Spleen (tissue), 11 donors: Measurements from ENCODE around the gene ICAM3. TPM values are rescaled to one million over a fixed set of nuclear protein-coding genes. Genes with fewer than 3 reads are reported as not detected.

Source experiments
- DNase-seq: peaks from one replicate; pipeline ENCODE4 v3.0.0-alpha.2; 2020
- H3K27ac ChIP-seq, 8 donors: fragments of 200-600 bp; sonication (generic) in 7 of 8; 1 replicate in 4 of 8; 2 replicates in 4 of 8; pipeline versions ENCODE4 v1.5.0 to v1.8.0; 2016 to 2021; ENCODE audit warnings: inconsistent platforms in 4 of 8, mild to moderate bottlenecking in 4 of 8, moderate library complexity in 1 of 8
- H3K27me3 ChIP-seq, 7 donors: fragments of 200-600 bp; sonication (generic) in 6 of 7; replicated peaks in 1 of 7; 1 replicate in 4 of 7; 2 replicates in 3 of 7; pipeline versions ENCODE4 v1.5.0 to v1.8.0; 2016 to 2021; ENCODE audit warnings: inconsistent platforms in 3 of 7, mild to moderate bottlenecking in 1 of 7
- H3K36me3 ChIP-seq, 6 donors: fragments of 200-600 bp; sonication (generic) in 5 of 6; 1 replicate in 4 of 6; 2 replicates in 2 of 6; pipeline versions ENCODE4 v1.5.0 to v1.8.0; 2016 to 2021; ENCODE audit warnings: inconsistent platforms in 2 of 6
- H3K4me1 ChIP-seq, 6 donors: fragments of 200-600 bp; sonication (generic) in 5 of 6; 1 replicate in 3 of 6; 2 replicates in 3 of 6; pipeline versions ENCODE4 v1.5.0 to v1.8.0; 2016 to 2021; ENCODE audit warnings: inconsistent platforms in 3 of 6
- H3K4me3 ChIP-seq, 8 donors: fragments of 200-600 bp; sonication (generic) in 7 of 8; 1 replicate in 4 of 8; 2 replicates in 4 of 8; pipeline versions ENCODE4 v1.5.0 to v1.8.0; 2016 to 2021; ENCODE audit warnings: inconsistent platforms in 4 of 8, mild to moderate bottlenecking in 4 of 8, moderate library complexity in 2 of 8
- H3K9me3 ChIP-seq, 8 donors: fragments of 200-600 bp; sonication (generic) in 7 of 8; 1 replicate in 4 of 8; 2 replicates in 4 of 8; pipeline versions ENCODE4 v1.5.0 to v1.8.0; 2016 to 2021; ENCODE audit warnings: inconsistent platforms in 4 of 8
- POLR2A ChIP-seq, 3 donors: fragments of 450-650 bp; IDR thresholded peaks; one replicate each; pipeline ENCODE4 v1.5.1; 2017; ENCODE audit warnings: antibody characterized with exemption in 3 of 3, mild to moderate bottlenecking in 1 of 3
- POLR2AphosphoS5 ChIP-seq, 3 donors: sonication (generic); formaldehyde crosslinking; IDR thresholded peaks; one replicate each; pipeline ENCODE4 v1.5.1; 2017; ENCODE audit warnings: antibody characterized with exemption in 3 of 3
- WGBS, 5 donors: extraction: QIAGEN DNeasy Blood & Tissue Kit in 3 of 5; methylation state at CpG; one replicate each; pipeline versions ENCODE4 v1.1.5 to v1.1.7; 2013 to 2018; 5-methylcytosine and 5-hydroxymethylcytosine counted together
- intact Hi-C: fragments of 100-400 bp; cut with DNase I; formaldehyde crosslinking; loops from one replicate; pipeline ENCODE4 v1.15.0; 2023; ENCODE audit warnings: low total_unique reads
- polyA plus RNA-seq, 3 donors: library from polyadenylated mRNA; stranded (reverse); fragments of 200-250 nt; gene quantifications; one replicate each; pipeline ENCODE4 v1.2.1, GENCODE V29; 2013
- total RNA-seq, 7 donors: library from RNA; depleted of rRNA in 3 of 7; stranded (reverse); fragments of >200 nt in 3 of 7; fragmentation: NEBNext Ultra II Directional in 4 of 7; extraction: Animal tissue kit (Norgen Biotek cat#: 25700) in 4 of 7; gene quantifications; one replicate each; pipeline versions ENCODE4 v1.1.0 to v1.2.1, GENCODE V29; 2016 to 2021
- TF ChIP-seq, protein P1 (sequence below), 11 experiments: fragments of 200-600 bp in 7 of 11; fragments of 450-650 bp in 4 of 11; sonication (generic) in 4 of 11; IDR thresholded peaks in 8 of 11; conservative IDR thresholded peaks in 3 of 11; 1 replicate in 7 of 11; 2 replicates in 4 of 11; pipeline versions ENCODE4 v1.4.0 to v1.8.0; 2016 to 2021; ENCODE audit warnings: antibody characterized with exemption in 11 of 11, inconsistent platforms in 4 of 11, mild to moderate bottlenecking in 1 of 11
- donor health status: healthy with polysubstance abuse.
- donor health status: DM: no; HTN: no; CAD: no; lungs with moderate emphysema.
- donor health status: DM: no; HTN: no; CAD: no.
- donor health status: Bipolar disorder and iron deficiency.
- donor health status: healthy.
- donor health status: DM: no; HTN: no; CAD: no.
- donor health status: DM: yes; HTN: yes; CAD: no.

Gene ICAM3
- total and polyA plus RNA-seq, 10 donors = 69.3 to 180 (median 111) TPM

- TF ChIP-seq POLR2A (IDR thresholded peaks at IDR 0.05) = no peak
- TF ChIP-seq, protein P1, sequence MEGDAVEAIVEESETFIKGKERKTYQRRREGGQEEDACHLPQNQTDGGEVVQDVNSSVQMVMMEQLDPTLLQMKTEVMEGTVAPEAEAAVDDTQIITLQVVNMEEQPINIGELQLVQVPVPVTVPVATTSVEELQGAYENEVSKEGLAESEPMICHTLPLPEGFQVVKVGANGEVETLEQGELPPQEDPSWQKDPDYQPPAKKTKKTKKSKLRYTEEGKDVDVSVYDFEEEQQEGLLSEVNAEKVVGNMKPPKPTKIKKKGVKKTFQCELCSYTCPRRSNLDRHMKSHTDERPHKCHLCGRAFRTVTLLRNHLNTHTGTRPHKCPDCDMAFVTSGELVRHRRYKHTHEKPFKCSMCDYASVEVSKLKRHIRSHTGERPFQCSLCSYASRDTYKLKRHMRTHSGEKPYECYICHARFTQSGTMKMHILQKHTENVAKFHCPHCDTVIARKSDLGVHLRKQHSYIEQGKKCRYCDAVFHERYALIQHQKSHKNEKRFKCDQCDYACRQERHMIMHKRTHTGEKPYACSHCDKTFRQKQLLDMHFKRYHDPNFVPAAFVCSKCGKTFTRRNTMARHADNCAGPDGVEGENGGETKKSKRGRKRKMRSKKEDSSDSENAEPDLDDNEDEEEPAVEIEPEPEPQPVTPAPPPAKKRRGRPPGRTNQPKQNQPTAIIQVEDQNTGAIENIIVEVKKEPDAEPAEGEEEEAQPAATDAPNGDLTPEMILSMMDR (IDR thresholded peaks at IDR 0.05 in 8 of 11, conservative IDR thresholded peaks at IDR 0.05 in 3 of 11) = no peak
- peak in 1 of 3 donors; percentile 32 for TF ChIP-seq POLR2AphosphoS5 (IDR thresholded peaks at IDR 0.05)
- Histone ChIP-seq H3K36me3 (peaks cover 6 to 82% (median 70%) of the 10 kb centered on the region in 6 donors), H3K4me1 (peaks cover 11 to 40% (median 18%) of the 10 kb centered on the region in 6 donors), H3K9me3 (no peaks in the 10 kb centered on the region), H3K27me3 (no peaks in the 10 kb centered on the region), H3K27ac (no peak overlapping the region), H3K4me3 (no peak overlapping the region)
- intact Hi-C loops = no loop called here
- no peak for DNase-seq
- WGBS, 5 donors = 95 to 98% (median 97%) methylated on average over 34 to 41 of the region's 41 CpGs
Observed at GRCh38 chr19:10328558-10329429, 10.6 kb downstream of the ICAM3 start.

- peaks cover 6 to 92% (median 80%) of the 10 kb centered on the region in 6 donors for H3K36me3 ChIP-seq
- DNase-seq = no peak
- 93 to 96% (median 93%) methylated on average over 6 to 7 of the region's 7 CpGs for WGBS, 5 donors
- H3K27me3 ChIP-seq = no peaks in the 10 kb centered on the region
- H3K27ac ChIP-seq = no peak overlapping the region
- no peaks in the 10 kb centered on the region for H3K9me3 ChIP-seq
- TF ChIP-seq, protein P1 (IDR thresholded peaks at IDR 0.05 in 8 of 11, conservative IDR thresholded peaks at IDR 0.05 in 3 of 11) = no peak
- TF ChIP-seq POLR2A (IDR thresholded peaks at IDR 0.05) = no peak
- no peak for TF ChIP-seq POLR2AphosphoS5 (IDR thresholded peaks at IDR 0.05)
- no peak overlapping the region for H3K4me3 ChIP-seq
- intact Hi-C loops = no loop called here
- H3K4me1 ChIP-seq = peaks cover 11 to 33% (median 14%) of the 10 kb centered on the region in 6 donors
Observed at GRCh38 chr19:10327793-10328192, 11.6 kb downstream of the ICAM3 start.

- 86 to 98% (median 92%) methylated on average over 8 of the region's 8 CpGs for WGBS, 5 donors
- peaks cover 6 to 100% (median 99%) of the 10 kb centered on the region in 6 donors for H3K36me3 ChIP-seq
- no peaks in the 10 kb centered on the region for H3K27me3 ChIP-seq
- TF ChIP-seq POLR2AphosphoS5 (IDR thresholded peaks at IDR 0.05) (no peak), POLR2A (IDR thresholded peaks at IDR 0.05) (no peak)
- TF ChIP-seq, protein P1 (IDR thresholded peaks at IDR 0.05 in 8 of 11, conservative IDR thresholded peaks at IDR 0.05 in 3 of 11) = no peak
- no peak for DNase-seq
- H3K27ac ChIP-seq = no peak overlapping the region
- H3K4me1 ChIP-seq = peaks cover 0 to 16% (median 0%) of the 10 kb centered on the region in 6 donors
- H3K9me3 ChIP-seq = no peaks in the 10 kb centered on the region
- no peak overlapping the region for H3K4me3 ChIP-seq
- intact Hi-C loops = no loop called here
Observed at GRCh38 chr19:10325732-10326131, 13.7 kb downstream of the ICAM3 start.
